ENCODE measurements around the gene HDAC5. TPM values are rescaled to one million over a fixed set of nuclear protein-coding genes. Genes with fewer than 3 reads are reported as not detected.
A peak's percentile ranks its signal among the peaks of the same experiment; 100 is the strongest.
"Not testable (repeated sequence)": the region's sequence is repeated elsewhere in the genome, so short reads cannot be mapped to it uniquely, and the experiment has no call there.

Gene HDAC5
- total RNA-seq, 1 experiment from 2014 or later = 72.5 TPM

DNA sequence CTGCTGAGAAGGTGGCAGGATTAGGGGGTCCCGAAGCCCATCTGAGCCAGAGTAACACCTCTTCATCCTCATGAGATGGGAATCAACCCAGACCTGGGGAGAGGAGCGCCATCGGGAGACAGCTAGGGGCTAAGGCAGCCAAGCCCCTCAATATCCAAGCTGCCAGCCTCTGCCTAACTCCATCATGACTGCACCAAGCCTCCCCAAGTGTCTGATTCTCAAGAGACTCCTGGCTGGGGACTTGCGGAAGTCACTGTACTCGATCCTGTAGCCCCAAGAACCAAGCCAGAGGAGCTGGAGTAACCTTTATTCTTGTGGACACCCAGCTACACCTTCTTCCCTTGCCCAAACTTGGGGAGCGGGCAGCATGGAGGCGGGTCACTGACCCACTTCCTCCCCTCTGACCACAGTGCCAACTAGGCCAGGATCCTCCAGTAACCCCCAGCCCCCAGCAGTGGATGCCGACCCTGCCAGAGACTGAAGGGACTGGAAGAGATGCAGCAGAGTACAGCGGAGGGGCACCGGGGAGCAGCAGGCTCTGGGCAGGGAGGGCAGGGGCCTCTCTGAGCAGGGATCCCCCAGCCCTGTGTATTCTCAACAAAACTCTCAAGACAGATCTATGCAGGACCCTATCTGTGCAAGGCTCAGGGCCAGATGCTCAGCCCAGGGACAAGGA, 13.3 kb downstream of the HDAC5 start:
- Histone ChIP-seq H3K4me3 (ENCODE audit: insufficient read depth, low read depth, low read length) (no peak overlapping the region), H3K27me3 (ENCODE audit: control insufficient read depth, insufficient read depth, low read length) (no peaks in the 10 kb centered on the region), H3K36me3 (replicated peaks; ENCODE audit: control insufficient read depth, insufficient read depth, low read length) (peaks cover 1% of the 10 kb centered on the region; the same call in 1 of the 2 replicates)
- peak; percentile 54 for DNase-seq

- DNase-seq = no peak
- Histone ChIP-seq H3K27me3 (ENCODE audit: control insufficient read depth, insufficient read depth, low read length) (no peaks in the 10 kb centered on the region), H3K4me3 (ENCODE audit: insufficient read depth, low read depth, low read length) (no peak overlapping the region), H3K36me3 (replicated peaks; ENCODE audit: control insufficient read depth, insufficient read depth, low read length) (peaks cover 1% of the 10 kb centered on the region; the same call in 1 of the 2 replicates)
Observed at GRCh38 chr17:44109312-44109630, 14.2 kb downstream of the HDAC5 start.

GRCh38 chr17:44108440-44109311, 14.8 kb downstream of the HDAC5 start:
- Histone ChIP-seq H3K36me3 (replicated peaks; ENCODE audit: control insufficient read depth, insufficient read depth, low read length) (peaks cover 1% of the 10 kb centered on the region; the same call in 1 of the 2 replicates), H3K27me3 (ENCODE audit: control insufficient read depth, insufficient read depth, low read length) (no peaks in the 10 kb centered on the region), H3K4me3 (ENCODE audit: insufficient read depth, low read depth, low read length) (no peak overlapping the region)
- no peak for DNase-seq

DNA sequence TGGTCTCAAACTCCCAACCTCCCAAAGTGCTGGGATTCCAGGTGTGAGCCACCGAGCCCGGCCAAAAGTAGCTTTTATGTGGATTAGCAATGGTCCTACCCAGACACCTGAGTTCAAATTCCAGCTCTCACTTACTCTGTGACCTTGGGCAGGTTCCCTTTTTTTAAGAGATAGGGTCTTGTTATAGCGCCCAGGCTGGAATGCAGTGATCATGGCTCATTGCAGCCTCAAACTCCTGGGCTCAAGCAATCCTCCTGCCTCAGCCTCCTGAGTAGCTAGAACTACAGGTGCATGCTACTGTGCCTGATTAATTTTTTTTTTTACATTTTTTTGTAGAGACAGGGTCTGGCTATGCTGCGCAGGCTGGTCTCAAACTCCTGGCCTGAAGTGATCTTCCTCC, 16.6 kb downstream of the HDAC5 start:
- no peaks in the 10 kb centered on the region for H3K27me3 ChIP-seq (ENCODE audit: control insufficient read depth, insufficient read depth, low read length)
- H3K36me3 ChIP-seq (replicated peaks; ENCODE audit: control insufficient read depth, insufficient read depth, low read length) = peaks cover 1% of the 10 kb centered on the region; the same call in 1 of the 2 replicates
- no peak overlapping the region for H3K4me3 ChIP-seq (ENCODE audit: insufficient read depth, low read depth, low read length)
- DNase-seq = no peak

DNA sequence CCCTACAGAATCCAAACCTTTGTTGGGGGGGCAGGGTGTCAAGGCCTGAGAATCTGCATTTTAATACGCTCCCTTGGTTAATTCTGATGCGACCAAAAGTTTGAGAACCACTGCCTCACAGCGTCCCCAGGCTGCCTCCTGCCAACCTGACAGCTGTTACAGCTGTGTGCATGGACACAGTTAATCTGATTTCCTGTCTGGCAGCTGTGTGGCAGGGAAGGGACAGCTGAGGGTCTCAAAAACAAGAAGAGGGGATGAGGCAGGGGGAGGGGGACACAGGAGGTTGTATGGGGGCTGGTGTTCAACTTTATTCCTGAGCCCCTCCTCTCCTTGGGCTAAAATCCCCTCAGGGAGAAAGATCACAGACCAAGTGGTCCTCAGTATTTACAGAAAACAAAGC, 17.5 kb downstream of the HDAC5 start:
- no peak for DNase-seq
- peaks cover 1% of the 10 kb centered on the region; the same call in 1 of the 2 replicates for H3K36me3 ChIP-seq (replicated peaks; ENCODE audit: control insufficient read depth, insufficient read depth, low read length)
- no peaks in the 10 kb centered on the region for H3K27me3 ChIP-seq (ENCODE audit: control insufficient read depth, insufficient read depth, low read length)
- H3K4me3 ChIP-seq (ENCODE audit: insufficient read depth, low read depth, low read length) = no peak overlapping the region

GRCh38 chr17:44105483-44105882, 18.0 kb downstream of the HDAC5 start:
- no peak for DNase-seq
- Histone ChIP-seq H3K27me3 (ENCODE audit: control insufficient read depth, insufficient read depth, low read length) (no peaks in the 10 kb centered on the region), H3K4me3 (ENCODE audit: insufficient read depth, low read depth, low read length) (no peak overlapping the region), H3K36me3 (replicated peaks; ENCODE audit: control insufficient read depth, insufficient read depth, low read length) (peaks cover 1% of the 10 kb centered on the region; the same call in 1 of the 2 replicates)

DNA sequence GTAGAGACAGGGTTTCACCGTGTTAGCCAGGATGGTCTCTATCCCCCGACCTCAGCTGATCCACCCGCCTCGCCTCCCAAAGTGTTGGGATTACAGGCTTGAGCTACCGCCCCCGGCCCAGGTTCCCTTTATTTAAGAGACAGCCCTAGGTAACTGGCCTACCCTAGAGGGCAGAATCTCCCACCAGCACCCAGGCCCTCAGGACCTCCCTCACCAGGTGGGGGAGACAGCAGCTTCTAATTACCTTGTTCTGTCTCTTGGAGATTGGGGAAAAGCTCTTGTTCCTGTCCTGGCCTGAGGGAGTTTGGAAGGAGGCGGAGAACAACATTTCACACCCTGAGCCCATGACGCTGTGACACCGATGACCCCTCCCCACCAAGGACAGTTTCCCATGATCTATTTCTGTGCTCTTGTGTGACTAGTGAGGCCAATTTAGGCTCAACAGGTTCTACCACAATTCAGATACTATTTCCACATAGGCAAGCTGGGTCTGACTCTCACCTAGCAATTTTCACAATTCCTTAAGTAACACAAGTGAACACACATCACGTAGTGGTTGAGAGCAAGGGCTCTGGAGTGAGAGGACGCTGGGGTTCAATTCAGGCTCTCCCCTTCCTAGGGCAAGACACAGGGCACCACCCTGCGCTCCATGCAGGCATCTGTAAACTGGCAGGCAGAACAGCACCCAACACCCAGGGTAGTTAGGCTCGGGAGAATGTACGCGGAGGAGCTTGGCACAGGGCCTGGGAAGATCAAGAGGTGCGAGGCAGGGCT, 20.4 kb downstream of the HDAC5 start:
- DNase-seq = no peak
- H3K27me3 ChIP-seq (ENCODE audit: control insufficient read depth, insufficient read depth, low read length) = no peaks in the 10 kb centered on the region
- H3K36me3 ChIP-seq (replicated peaks; ENCODE audit: control insufficient read depth, insufficient read depth, low read length) = no peaks in the 10 kb centered on the region
- H3K4me3 ChIP-seq (ENCODE audit: insufficient read depth, low read depth, low read length) = no peak overlapping the region

- not testable (repeated sequence) for H3K36me3 ChIP-seq (replicated peaks; ENCODE audit: control insufficient read depth, insufficient read depth, low read length); DNase-seq; H3K4me3 ChIP-seq (ENCODE audit: insufficient read depth, low read depth, low read length)
Observed at GRCh38 chr17:44101858-44102257, 21.6 kb downstream of the HDAC5 start.

GRCh38 chr17:44097110-44097958, 26.1 kb downstream of the HDAC5 start:
- no peak for DNase-seq
- H3K36me3 ChIP-seq (replicated peaks; ENCODE audit: control insufficient read depth, insufficient read depth, low read length) = no peaks in the 10 kb centered on the region; the same call in 1 of the 2 replicates
- H3K4me3 ChIP-seq (ENCODE audit: insufficient read depth, low read depth, low read length) = no peak overlapping the region
- H3K27me3 ChIP-seq (ENCODE audit: control insufficient read depth, insufficient read depth, low read length) = no peaks in the 10 kb centered on the region

More at GRCh38 chr17:44101858-44102257, 21.6 kb downstream of the HDAC5 start:
- H3K27me3 ChIP-seq (ENCODE audit: control insufficient read depth, insufficient read depth, low read length) = not testable (repeated sequence)

- H3K36me3 ChIP-seq (replicated peaks; ENCODE audit: control insufficient read depth, insufficient read depth, low read length) = peaks cover 10% of the 10 kb centered on the region
- no peaks in the 10 kb centered on the region for H3K27me3 ChIP-seq (ENCODE audit: control insufficient read depth, insufficient read depth, low read length)
- peak overlapping the region; percentile 40 for H3K4me3 ChIP-seq (ENCODE audit: insufficient read depth, low read depth, low read length)
- peak; percentile 93 for DNase-seq
Observed at GRCh38 chr17:44095647-44096496, 27.6 kb downstream of the HDAC5 start.

GRCh38 chr17:44095388-44095646, 28.1 kb downstream of the HDAC5 start:
- H3K36me3 ChIP-seq (replicated peaks; ENCODE audit: control insufficient read depth, insufficient read depth, low read length) = peaks cover 10% of the 10 kb centered on the region
- DNase-seq = no peak
- no peaks in the 10 kb centered on the region for H3K27me3 ChIP-seq (ENCODE audit: control insufficient read depth, insufficient read depth, low read length)
- H3K4me3 ChIP-seq (ENCODE audit: insufficient read depth, low read depth, low read length) = no peak overlapping the region

GRCh38 chr17:44094701-44095387, 28.6 kb downstream of the HDAC5 start:
- peaks cover 10% of the 10 kb centered on the region for H3K36me3 ChIP-seq (replicated peaks; ENCODE audit: control insufficient read depth, insufficient read depth, low read length)
- H3K27me3 ChIP-seq (ENCODE audit: control insufficient read depth, insufficient read depth, low read length) = no peaks in the 10 kb centered on the region
- H3K4me3 ChIP-seq (ENCODE audit: insufficient read depth, low read depth, low read length) = no peak overlapping the region
- no peak for DNase-seq
